Panc1 (cell line): ENCODE results near the gene ZNF730. TPM values are rescaled to one million over a fixed set of nuclear protein-coding genes. Genes with fewer than 3 reads are reported as not detected.
"Not testable (repeated sequence)": the region's sequence is repeated elsewhere in the genome, so short reads cannot be mapped to it uniquely, and the experiment has no call there.

ENCODE experiments used
- ATAC-seq: fragments of 200-7000 bp; cut with Tn5 transposase; 2 replicates; pipeline ENCODE4 v1.9.1; 2020; ENCODE audit warnings: mild to moderate bottlenecking, moderate library complexity
- BruUV-seq: library from RNA; stranded (reverse); fragments of 400-500 nt; replicated peaks from 2 replicates; lab custom pipeline; 2021; lab: Mats Ljungman, UMichigan
- CTCF ChIA-PET: fragments of 300-600 bp; sonication (Branson Sonifier 250); formaldehyde crosslinking; loops from one replicate; lab custom pipeline; 2022; ENCODE audit warnings: antibody characterized with exemption; lab: Charles Lee
- POLR2A ChIA-PET: fragments of 300-600 bp; sonication (Branson Sonifier 250); formaldehyde crosslinking; loops from one replicate; lab custom pipeline; 2022; ENCODE audit warnings: antibody characterized with exemption; lab: Charles Lee
- DNase-seq: peaks from one replicate; pipeline ENCODE4 v3.0.0-alpha.2; 2010; ENCODE audit warnings: low read depth, low spot score
- H3K27ac ChIP-seq: 2 replicates; pipeline ENCODE4 v1.5.1; 2011; ENCODE audit warnings: mild to moderate bottlenecking, low read length, inconsistent platforms
- H3K27me3 ChIP-seq: fragments of 200-500 bp; sonication (Bioruptor generic); 2 replicates; pipeline ENCODE4 v1.6.0; 2014; ENCODE audit warnings: low read length, inconsistent platforms; ENCODE audit not compliant: control insufficient read depth, insufficient read depth
- H3K36me3 ChIP-seq: fragments of 200-500 bp; sonication (Bioruptor generic); 2 replicates; pipeline ENCODE4 v1.5.1; 2014; ENCODE audit warnings: inconsistent platforms, mild to moderate bottlenecking, low read length, moderate library complexity; ENCODE audit not compliant: control insufficient read depth, insufficient read depth
- H3K4me1 ChIP-seq: 2 replicates; pipeline ENCODE4 v1.5.1; 2011; ENCODE audit warnings: inconsistent platforms, mild to moderate bottlenecking, low read length, moderate library complexity; ENCODE audit not compliant: control insufficient read depth, insufficient read depth
- H3K4me3 ChIP-seq, 2 experiments: 2 replicates each; pipeline ENCODE4 v1.5.1; 2011 to 2012; ENCODE audit warnings: low read depth in 2 of 2, low read length in 2 of 2, mild to moderate bottlenecking in 2 of 2, inconsistent platforms in 1 of 2, moderate library complexity in 1 of 2
- H3K9me3 ChIP-seq: fragments of 200-500 bp; sonication (Bioruptor generic); 2 replicates; pipeline ENCODE4 v1.5.1; 2014; ENCODE audit warnings: low read depth, mild to moderate bottlenecking, inconsistent platforms, low read length, moderate library complexity; ENCODE audit not compliant: control insufficient read depth, insufficient read depth
- CTCF ChIP-seq: fragments of 450-650 bp; IDR thresholded peaks from 2 replicates; pipeline ENCODE4 v1.5.1; 2017; ENCODE audit warnings: mild to moderate bottlenecking
- POLR2AphosphoS5 ChIP-seq: IDR thresholded peaks from 2 replicates; pipeline ENCODE4 v1.6.1; 2012; ENCODE audit warnings: mild to moderate bottlenecking, low read depth, low read length, moderate library complexity
- REST ChIP-seq, 2 experiments: IDR thresholded peaks; 2 replicates each; pipeline ENCODE4 v1.6.1; 2011 to 2012; ENCODE audit warnings: low read depth in 2 of 2, control low read depth in 1 of 2, low read length in 1 of 2, mild to moderate bottlenecking in 1 of 2, moderate library complexity in 1 of 2; ENCODE audit not compliant: insufficient read depth in 1 of 2
- SIN3A ChIP-seq: IDR thresholded peaks from 2 replicates; pipeline ENCODE4 v1.6.1; 2012; ENCODE audit warnings: low read depth, mild to moderate bottlenecking, low read length, moderate library complexity, borderline replicate concordance; ENCODE audit not compliant: insufficient read depth
- TCF7L2 ChIP-seq: IDR thresholded peaks from 2 replicates; pipeline ENCODE4 v1.6.1; 2011; ENCODE audit warnings: mild to moderate bottlenecking, low read depth, low read length, inconsistent platforms
- in situ Hi-C: cut with HindIII; loops from 2 replicates; pipeline ENCODE4 v1.10.0; 2016; ENCODE audit warnings: low sequenced_read_pairs, low pct_unique_long_range_greater_than_20kb
- intact Hi-C: fragments of 100-400 bp; cut with micrococcal nuclease; formaldehyde crosslinking; loops from one replicate; pipeline ENCODE4 v1.10.0; 2022; ENCODE audit not compliant: unreplicated experiment
- total RNA-seq: library from RNA; stranded (reverse); gene quantifications from one replicate; pipeline ENCODE4 v1.2.1, GENCODE V29; 2021; ENCODE audit not compliant: unreplicated experiment

Gene ZNF730
- total RNA-seq, 1 experiment from 2014 or later = 0.08 TPM

- in situ Hi-C loops (no loop called here), intact Hi-C loops (no loop called here)
- no peak overlapping the region for H3K4me3 ChIP-seq
- BruUV-seq = no TSS peak
- H3K9me3 ChIP-seq = no peaks in the 10 kb centered on the region
- POLR2A ChIA-PET = no interaction called here
- ATAC-seq (no peak), DNase-seq (no peak)
- H3K36me3 ChIP-seq = no peaks in the 10 kb centered on the region
- H3K27ac ChIP-seq = no peak overlapping the region
- no peak for TF ChIP-seq SIN3A
- TF ChIP-seq REST (IDR thresholded peaks at IDR 0.05; ENCODE audit: insufficient read depth in 1 of 2, low read depth in 2 of 2, low read length in 1 of 2) = no peak
- TF ChIP-seq CTCF = no peak
- no peak for TF ChIP-seq POLR2AphosphoS5
- TF ChIP-seq TCF7L2 = no peak
- no peaks in the 10 kb centered on the region for H3K27me3 ChIP-seq
- CTCF ChIA-PET = no interaction called here
- no peaks in the 10 kb centered on the region for H3K4me1 ChIP-seq
These were observed 16.9 kb upstream of the ZNF730 start for GRCh38 chr19:23099966-23100365.

GRCh38 chr19:23101241-23101640 lies 15.6 kb upstream of the ZNF730 start:
- Histone ChIP-seq H3K4me3 (no peak overlapping the region), H3K27ac (no peak overlapping the region), H3K9me3 (no peaks in the 10 kb centered on the region), H3K4me1 (no peaks in the 10 kb centered on the region), H3K36me3 (no peaks in the 10 kb centered on the region), H3K27me3 (no peaks in the 10 kb centered on the region)
- CTCF ChIA-PET = no interaction called here
- DNase-seq (no peak), ATAC-seq (no peak)
- no TSS peak for BruUV-seq
- TF ChIP-seq TCF7L2 = no peak
- intact Hi-C loops = no loop called here
- in situ Hi-C loops = no loop called here
- POLR2A ChIA-PET = no interaction called here

GRCh38 chr19:23118400-23118799 lies 1.6 kb downstream of the ZNF730 start:
- Histone ChIP-seq H3K4me1 (no peaks in the 10 kb centered on the region), H3K9me3 (no peaks in the 10 kb centered on the region), H3K4me3 (no peak overlapping the region), H3K27ac (no peak overlapping the region), H3K36me3 (no peaks in the 10 kb centered on the region), H3K27me3 (no peaks in the 10 kb centered on the region)
- ATAC-seq (no peak), DNase-seq (no peak)
- in situ Hi-C loops = no loop called here
- intact Hi-C loops = no loop called here
- POLR2A ChIA-PET = no interaction called here
- no TSS peak for BruUV-seq
- no peak for TF ChIP-seq REST (IDR thresholded peaks at IDR 0.05; ENCODE audit: insufficient read depth in 1 of 2, low read depth in 2 of 2, low read length in 1 of 2)
- CTCF ChIA-PET = no interaction called here

GRCh38 chr19:23134211-23134610 lies 17.4 kb downstream of the ZNF730 start:
- POLR2A ChIA-PET, in situ Hi-C loops, intact Hi-C loops, ATAC-seq, H3K4me1 ChIP-seq, H3K9me3 ChIP-seq, CTCF ChIA-PET, H3K36me3 ChIP-seq, H3K27ac ChIP-seq, H3K4me3 ChIP-seq, BruUV-seq, DNase-seq, H3K27me3 ChIP-seq: not testable (repeated sequence)
